ENCODE results near the gene MEIOB. TPM values are rescaled to one million over a fixed set of nuclear protein-coding genes. Genes with fewer than 3 reads are reported as not detected.

MEIOB gene
- total RNA-seq, 6 experiments from 2014 or later, result 0.39 to 0.40 TPM; not detected in 4

GRCh38 chr16:1820096-1820945 is 51.6 kb downstream of the MEIOB start:
- ATAC-seq, result no peak
- WGBS (ENCODE audit: insufficient coverage, low coverage, low lambda C conversion rate, missing lambda C conversion rate), result 76% methylated on average over 4 of the region's 25 CpGs
- Histone ChIP-seq H3K9me3 (no peaks in the 10 kb centered on the region), H3K4me3 (no peak overlapping the region), H3K27me3 (no peaks in the 10 kb centered on the region), H3K4me1 (peaks cover 0 to 38% (median 18%) of the 10 kb centered on the region in 4 donors), H3K36me3 (peaks cover 0 to 56% (median 31%) of the 10 kb centered on the region in 4 donors), H3K27ac (no peak overlapping the region)
- TF ChIP-seq, protein P1, sequence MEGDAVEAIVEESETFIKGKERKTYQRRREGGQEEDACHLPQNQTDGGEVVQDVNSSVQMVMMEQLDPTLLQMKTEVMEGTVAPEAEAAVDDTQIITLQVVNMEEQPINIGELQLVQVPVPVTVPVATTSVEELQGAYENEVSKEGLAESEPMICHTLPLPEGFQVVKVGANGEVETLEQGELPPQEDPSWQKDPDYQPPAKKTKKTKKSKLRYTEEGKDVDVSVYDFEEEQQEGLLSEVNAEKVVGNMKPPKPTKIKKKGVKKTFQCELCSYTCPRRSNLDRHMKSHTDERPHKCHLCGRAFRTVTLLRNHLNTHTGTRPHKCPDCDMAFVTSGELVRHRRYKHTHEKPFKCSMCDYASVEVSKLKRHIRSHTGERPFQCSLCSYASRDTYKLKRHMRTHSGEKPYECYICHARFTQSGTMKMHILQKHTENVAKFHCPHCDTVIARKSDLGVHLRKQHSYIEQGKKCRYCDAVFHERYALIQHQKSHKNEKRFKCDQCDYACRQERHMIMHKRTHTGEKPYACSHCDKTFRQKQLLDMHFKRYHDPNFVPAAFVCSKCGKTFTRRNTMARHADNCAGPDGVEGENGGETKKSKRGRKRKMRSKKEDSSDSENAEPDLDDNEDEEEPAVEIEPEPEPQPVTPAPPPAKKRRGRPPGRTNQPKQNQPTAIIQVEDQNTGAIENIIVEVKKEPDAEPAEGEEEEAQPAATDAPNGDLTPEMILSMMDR (IDR thresholded peaks at IDR 0.05), result no peak
- no peak for TF ChIP-seq POLR2A (IDR thresholded peaks at IDR 0.05)
- no peak for DNase-seq
- intact Hi-C loops (cut with DNase I), result loop anchor here in 1 of 2 donors (5.0 kb wide), 1 partner anchor 43 kb away; no protein-coding TSS in a partner anchor

- H3K36me3 ChIP-seq, result peaks cover 0 to 62% (median 33%) of the 10 kb centered on the region in 4 donors
- DNase-seq (no peak), ATAC-seq (no peak)
- 89% methylated on average over 5 of the region's 15 CpGs for WGBS (ENCODE audit: insufficient coverage, low coverage, low lambda C conversion rate, missing lambda C conversion rate)
- no peak overlapping the region for H3K27ac ChIP-seq
- peaks cover 0 to 38% (median 15%) of the 10 kb centered on the region in 4 donors for H3K4me1 ChIP-seq
- H3K4me3 ChIP-seq, result no peak overlapping the region
- TF ChIP-seq, protein P1 (IDR thresholded peaks at IDR 0.05), result no peak
- TF ChIP-seq POLR2A (IDR thresholded peaks at IDR 0.05), result no peak
- intact Hi-C loops (cut with DNase I), result loop anchor here in 1 of 2 donors (5.0 kb wide), 1 partner anchor 42 kb away; no protein-coding TSS in a partner anchor
- no peaks in the 10 kb centered on the region for H3K27me3 ChIP-seq
- no peaks in the 10 kb centered on the region for H3K9me3 ChIP-seq
Observed at GRCh38 chr16:1819611-1820010, 52.4 kb downstream of the MEIOB start.

DNA sequence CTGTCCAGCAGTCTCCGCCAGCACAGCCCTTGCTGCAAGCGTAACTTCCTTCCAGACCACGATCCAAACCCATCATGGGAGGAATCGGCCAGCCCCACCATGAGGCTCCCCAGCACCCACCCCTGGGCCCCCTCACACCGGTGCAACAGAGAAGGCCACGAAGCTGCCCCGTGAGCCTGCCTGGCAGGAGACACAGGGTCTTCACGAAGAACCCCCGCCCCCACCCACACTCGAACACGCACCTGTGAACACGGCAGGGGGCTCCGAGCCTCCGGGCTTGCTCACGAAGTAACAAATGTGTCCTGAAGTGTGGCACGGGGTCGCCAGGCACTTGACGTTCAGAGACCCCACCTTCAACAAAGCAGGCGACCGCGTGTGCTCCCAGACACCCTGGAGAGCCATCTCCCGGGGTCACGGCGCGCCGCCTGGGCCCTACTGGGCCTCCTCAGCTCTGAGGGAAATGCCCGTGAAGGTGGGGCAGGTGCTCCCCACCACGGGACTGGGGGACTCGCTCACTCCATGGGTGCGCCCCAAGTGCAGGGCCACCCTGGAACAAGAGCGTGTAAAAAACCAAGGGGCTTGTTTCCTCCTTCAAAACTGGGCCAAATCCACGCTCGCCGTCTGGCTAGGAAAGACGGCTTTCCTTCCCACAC is 53.0 kb downstream of the MEIOB start:
- ATAC-seq, result no peak
- WGBS (ENCODE audit: insufficient coverage, low coverage, low lambda C conversion rate, missing lambda C conversion rate), result 91% methylated on average over 9 of the region's 35 CpGs

GRCh38 chr16:1818204-1818872 is 53.6 kb downstream of the MEIOB start:
- no peaks in the 10 kb centered on the region for H3K9me3 ChIP-seq
- no peak overlapping the region for H3K4me3 ChIP-seq
- intact Hi-C loops (cut with DNase I), result no loop called here
- peak overlapping the region in 1 of 3 donors; percentile 20 for H3K27ac ChIP-seq
- WGBS (ENCODE audit: insufficient coverage, low coverage, low lambda C conversion rate, missing lambda C conversion rate), result 73% methylated on average over 3 of the region's 27 CpGs
- DNase-seq (no peak), ATAC-seq (no peak)
- H3K27me3 ChIP-seq, result no peaks in the 10 kb centered on the region
- peaks cover 0 to 69% (median 38%) of the 10 kb centered on the region in 4 donors for H3K36me3 ChIP-seq
- H3K4me1 ChIP-seq, result peaks cover 0 to 34% (median 9%) of the 10 kb centered on the region in 4 donors
- TF ChIP-seq, protein P1 (IDR thresholded peaks at IDR 0.05), result no peak
- no peak for TF ChIP-seq POLR2A (IDR thresholded peaks at IDR 0.05)

More for the DNA sequence above, 53.0 kb downstream of the MEIOB start:
- TF ChIP-seq, protein P1 (IDR thresholded peaks at IDR 0.05), result no peak
- no peak for TF ChIP-seq POLR2A (IDR thresholded peaks at IDR 0.05)
- no peak for DNase-seq
- no peaks in the 10 kb centered on the region for H3K9me3 ChIP-seq
- intact Hi-C loops (cut with DNase I), result no loop called here
- no peak overlapping the region for H3K4me3 ChIP-seq
- peaks cover 0 to 38% (median 12%) of the 10 kb centered on the region in 4 donors for H3K4me1 ChIP-seq
- peaks cover 0 to 67% (median 35%) of the 10 kb centered on the region in 4 donors for H3K36me3 ChIP-seq
- H3K27ac ChIP-seq, result no peak overlapping the region
- H3K27me3 ChIP-seq, result no peaks in the 10 kb centered on the region

All from right lobe of liver (tissue), 6 donors.